ENCODE measurements around the gene EDA.

EDA gene

DNA sequence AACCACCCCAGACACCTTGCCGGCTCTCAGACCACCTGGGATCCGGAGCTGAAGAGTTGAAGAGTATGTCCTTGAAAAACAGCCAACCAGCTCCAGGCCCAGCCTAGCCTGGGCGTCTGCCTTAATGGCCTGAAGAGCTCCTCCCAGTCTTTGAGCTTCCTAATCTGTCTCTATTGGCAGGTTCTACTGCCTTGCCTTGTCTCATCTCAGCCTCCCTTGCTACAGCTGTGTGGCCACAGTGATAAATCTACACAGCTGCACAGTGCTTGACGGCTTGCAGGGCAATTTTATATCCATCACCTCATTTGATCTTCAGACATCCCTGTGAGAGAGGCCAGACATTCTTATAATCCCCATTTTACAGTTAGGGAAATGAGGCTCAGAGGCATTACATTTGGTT lies 413.9 kb downstream of the EDA start:
- DNase-seq: peak in 1 of 2 experiments; percentile 54

- peak; percentile 64 to 76 for DNase-seq
Observed at GRCh38 chrX:70030301-70030767, 414.4 kb downstream of the EDA start.

GRCh38 chrX:70032792-70033191 lies 416.9 kb downstream of the EDA start:
- DNase-seq: peak in 1 of 2 experiments; percentile 40

DNA sequence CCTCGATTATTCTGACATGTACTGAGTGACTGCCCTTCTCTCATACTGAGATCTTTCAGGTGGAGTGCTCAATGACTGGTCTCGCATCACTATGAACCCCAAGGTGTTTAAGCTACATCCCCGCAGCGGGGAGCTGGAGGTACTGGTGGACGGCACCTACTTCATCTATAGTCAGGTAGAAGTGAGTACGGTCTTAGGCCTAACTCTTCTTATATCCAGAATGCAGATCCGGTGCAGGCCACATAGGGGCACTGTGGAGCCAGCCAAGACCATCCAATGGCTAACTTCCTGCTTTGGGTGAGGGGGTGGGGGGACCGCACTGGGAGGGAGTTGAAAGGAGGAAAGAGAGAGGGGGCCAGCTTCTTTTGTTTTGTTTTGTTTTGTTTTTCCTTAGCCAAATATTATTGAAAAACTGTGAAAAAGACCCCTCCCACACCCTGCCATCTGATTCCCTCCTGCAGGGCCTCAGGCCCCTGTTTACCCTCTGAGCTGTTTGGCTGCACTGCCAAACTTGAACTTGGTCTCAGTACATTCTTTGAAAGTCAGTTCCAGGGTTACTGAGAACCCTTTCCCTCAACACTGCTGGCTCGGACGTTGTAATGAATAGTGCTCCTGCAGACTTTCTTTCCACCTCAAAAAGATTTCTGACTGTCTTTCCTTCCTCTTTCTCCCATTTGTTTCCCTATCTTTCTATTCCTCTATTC lies 417.6 kb downstream of the EDA start:
- DNase-seq: peak in 1 of 2 experiments; percentile 24

DNA sequence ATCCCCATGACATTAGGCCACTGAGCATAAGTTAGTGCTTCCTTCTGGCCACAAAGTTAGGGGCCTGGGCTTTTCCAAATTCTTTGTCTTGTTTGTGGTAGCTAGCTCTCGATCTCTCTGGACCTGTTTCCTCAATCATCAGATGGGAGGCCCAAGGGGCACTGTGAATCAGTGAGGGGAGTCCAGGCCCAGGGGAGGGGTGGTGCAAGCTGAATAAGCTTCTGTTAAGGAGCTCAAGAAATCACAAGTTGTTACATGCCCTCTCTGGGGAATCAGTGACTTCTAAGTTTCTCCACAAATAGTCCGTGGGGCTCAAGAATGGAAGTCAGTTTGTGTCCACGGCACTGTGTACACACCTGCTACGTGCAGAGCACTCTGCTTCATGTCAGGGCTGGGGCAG lies 418.7 kb downstream of the EDA start:
- DNase-seq: no peak

DNA sequence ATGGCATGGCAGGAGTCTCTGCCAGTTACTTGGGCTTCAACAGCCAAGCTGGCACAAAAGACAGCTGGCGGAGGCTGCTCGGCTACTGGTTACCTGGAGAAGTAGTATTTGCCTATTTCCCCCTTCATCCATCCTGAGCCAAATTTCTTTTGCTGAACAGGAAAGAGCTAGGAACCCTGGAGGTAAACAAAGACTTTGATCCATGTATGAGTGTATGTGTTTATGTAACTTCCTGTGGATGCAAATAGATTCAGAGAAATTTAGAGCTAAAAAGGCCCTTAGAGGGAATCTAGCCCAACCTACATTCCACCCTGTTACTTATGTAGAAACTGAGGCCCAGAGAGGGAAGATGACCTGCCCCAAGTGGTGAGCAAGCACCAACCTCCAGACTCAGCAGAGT lies 422.6 kb downstream of the EDA start:
- DNase-seq: no peak

DNA sequence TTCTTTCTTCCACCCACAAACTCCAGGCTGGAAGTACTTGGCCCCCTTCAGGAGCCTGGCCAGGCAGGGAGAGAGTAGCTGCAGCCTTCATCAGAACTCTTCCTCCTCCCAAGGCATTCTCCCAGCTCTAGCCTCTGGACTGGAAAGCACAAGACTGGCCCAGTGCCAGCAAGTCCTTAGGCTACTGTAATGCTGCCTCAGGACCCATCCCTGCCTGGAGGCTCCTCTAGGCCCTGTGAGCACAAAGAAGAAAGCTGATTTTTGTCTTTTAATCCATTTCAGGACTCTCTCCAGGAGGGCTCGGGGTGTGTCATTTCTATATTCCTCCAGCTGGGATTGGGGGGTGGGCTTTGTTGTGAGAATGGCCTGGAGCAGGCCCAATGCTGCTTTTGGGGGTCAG lies 423.0 kb downstream of the EDA start:
- DNase-seq: no peak

GRCh38 chrX:70039758-70040157 lies 423.8 kb downstream of the EDA start:
- DNase-seq: no peak

DNA sequence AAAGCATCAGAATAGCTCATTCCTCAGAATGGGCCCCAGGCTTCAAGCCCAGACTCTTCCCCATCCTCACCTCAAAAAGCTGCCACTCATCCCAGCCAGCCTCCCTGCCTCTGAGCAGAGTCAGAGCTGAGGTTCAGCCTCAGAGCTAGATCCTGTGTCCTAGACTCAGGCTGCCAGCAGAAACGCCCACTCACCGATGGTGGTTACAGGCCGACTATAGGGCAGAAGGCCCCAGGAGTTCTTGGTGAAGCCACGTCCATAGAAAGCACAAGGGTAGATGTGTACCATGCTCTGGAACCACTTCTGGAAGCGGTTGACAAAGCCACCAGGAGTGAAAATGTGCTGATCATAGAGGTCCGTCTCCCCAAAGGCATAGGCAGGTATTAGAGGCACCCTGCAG lies 426.1 kb downstream of the EDA start:
- DNase-seq: no peak

DNA sequence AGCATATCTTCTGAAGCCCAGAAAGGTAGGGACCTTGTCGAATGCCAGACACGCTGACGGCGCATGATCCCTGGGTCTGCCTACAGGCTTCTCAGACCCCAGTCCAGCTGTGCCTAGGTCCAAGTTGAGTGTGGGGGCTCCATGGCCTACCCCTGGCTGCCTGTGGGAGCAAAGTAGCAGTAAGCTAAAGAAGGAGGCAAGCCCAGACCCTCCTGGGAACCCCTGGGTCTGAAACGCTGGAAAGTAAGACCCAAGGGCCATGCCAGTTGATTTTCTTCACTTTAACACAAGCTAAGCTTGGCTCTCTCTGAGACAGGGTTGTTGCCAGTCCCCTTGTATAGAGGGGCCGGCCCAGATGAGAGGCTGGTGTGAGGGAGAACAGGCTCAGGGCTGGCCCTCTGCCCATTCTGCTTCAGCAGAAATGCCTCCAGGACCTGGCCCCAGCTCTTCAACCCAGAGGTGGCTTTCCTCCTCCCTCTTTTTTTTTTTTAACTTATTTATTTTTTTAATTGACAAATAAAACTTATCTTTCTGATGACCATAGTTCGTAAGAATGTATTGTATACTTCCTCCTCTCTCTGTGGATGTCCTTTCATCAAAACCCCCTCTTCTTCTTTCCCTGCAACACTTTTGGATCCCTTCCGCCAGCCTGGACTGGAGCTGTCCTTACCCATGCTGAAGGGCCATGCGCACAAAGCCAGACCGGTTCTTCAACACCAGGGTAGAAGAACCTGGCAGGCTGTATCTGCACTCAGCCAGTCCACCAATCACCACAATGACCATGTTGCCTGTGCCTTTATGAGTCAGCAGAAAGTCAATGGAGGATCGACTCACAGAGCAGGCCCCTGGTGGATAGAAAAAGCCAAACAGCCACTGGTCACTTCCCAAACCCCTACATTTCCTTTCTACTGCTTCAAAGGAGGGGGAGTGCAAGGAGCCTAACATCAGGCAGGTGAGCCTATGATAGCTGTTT lies 426.8 kb downstream of the EDA start:
- no peak for DNase-seq

DNA sequence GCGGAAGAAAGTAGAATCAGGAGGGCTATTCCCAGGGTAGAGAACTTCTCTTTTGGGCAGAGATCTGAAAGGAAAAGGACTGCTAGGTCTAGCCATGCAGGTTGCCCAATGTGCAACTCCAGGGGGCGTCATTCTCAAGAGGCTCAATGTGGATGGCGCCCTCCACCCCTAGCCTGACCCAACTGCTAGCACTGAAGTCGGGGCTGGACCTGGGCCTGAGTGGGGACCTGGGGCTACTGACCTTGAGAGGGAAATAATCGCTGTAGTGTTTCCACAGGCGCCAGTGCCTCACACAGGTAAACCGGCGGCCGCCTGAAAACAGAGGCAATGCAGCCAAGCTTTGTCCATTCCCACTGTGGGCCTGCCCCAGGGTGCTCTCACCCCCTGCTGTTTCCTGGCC lies 427.8 kb downstream of the EDA start:
- DNase-seq: no peak

DNA sequence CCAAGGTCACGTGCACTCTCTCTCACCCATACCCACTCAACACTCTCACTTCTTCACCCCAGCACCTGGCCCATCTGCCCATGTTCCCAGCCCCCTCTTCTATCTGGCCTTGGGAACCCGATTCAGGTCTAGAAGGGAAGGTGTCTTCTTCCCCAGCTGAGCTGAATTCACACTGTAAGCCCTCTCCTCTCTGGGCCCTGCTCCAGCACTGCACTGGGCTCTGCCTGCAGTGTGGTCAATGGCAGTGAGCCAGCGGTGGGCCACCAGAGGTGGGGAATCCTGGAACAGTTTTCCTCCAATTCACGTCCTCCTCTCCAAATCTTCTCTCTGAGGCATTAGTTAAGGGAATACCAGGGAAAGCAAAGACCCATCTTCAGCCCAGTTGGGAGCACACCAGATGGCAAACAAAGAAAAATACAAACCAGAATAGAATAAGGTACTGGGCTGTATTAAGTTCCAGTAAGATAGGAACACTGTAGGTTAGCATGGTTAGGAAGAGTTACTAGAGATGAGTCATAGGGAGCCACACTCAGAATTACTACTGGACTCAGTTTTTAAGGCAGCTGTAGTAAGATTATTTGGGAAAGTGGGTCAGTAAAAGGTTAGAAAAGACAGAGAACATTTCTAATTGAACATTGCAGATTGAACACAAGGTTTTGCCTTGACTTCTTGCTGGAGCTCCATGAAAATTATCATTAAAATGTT lies 428.8 kb downstream of the EDA start:
- no peak for DNase-seq

GRCh38 chrX:70046978-70047377 lies 431.1 kb downstream of the EDA start:
- no peak for DNase-seq

GRCh38 chrX:70049406-70049805 lies 433.5 kb downstream of the EDA start:
- no peak for DNase-seq

DNA sequence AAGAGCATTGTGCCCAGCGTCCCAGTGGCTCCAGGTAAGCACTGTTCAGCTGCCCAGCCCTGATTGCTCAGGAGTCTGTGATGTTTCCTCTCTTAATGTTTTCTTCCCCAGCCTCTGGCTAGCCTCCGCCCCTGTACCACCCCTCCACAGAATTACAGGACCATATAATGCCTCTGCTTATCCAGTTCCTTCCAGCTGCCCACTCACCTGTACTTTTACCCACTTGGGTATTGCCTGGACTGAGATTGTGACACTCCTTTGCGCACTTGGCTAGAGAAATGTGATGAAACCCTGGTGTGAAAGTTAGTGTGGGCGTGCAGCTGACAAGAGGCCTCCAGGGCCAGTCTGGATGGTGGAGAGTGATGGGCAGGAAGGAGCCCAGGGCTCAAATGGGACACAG lies 434.0 kb downstream of the EDA start, which contains the start of gene AWAT2:
Gene AWAT2, minus strand, starts transcription at position 14 of the 400 bp plus-strand sequence. Its CDS starts 6 bp downstream, at position 8.
- DNase-seq: no peak

DNA sequence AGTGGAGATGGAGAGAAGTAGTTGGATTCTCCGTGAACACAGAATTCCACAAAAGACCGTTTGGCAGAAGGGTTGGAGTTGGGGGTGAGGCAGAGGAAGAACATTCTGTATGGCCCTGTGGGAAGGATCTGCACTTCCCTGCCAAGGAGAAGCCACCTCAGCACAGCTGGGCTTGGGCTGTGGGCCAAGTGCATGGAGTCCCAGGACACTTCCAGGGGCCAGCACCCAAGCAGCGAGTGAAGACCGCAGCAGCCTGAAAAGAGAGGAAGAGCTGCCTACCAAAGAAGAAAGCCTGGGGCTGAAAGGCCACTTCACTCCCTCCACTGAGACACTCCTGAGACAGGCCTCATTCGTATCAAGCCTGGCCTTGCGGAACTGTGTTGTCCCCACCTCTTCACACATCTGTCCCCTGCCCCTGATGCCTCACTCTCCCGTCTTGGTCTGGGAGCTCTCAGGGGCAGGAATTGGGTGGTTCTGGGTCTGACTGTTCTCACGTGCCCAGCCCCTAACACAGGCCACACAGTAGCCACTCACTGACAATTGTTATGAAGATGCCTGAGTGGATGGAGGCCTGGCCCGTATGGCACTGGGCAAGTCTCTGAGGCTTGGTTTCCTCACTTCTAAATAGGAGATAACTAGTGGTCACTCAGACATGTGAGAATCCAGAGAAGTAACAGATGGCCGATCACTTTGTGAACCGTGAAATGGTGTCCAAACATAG lies 437.1 kb downstream of the EDA start:
- DNase-seq: no peak

- DNase-seq: no peak
Observed at GRCh38 chrX:70054391-70054790, 438.5 kb downstream of the EDA start.

- no peak for DNase-seq
Observed at GRCh38 chrX:70062076-70062475, 446.2 kb downstream of the EDA start, which contains the start of gene OTUD6A. OTUD6A (plus strand) TSS chrX:70062457; CDS start chrX:70062525, 68 bp downstream.

DNA sequence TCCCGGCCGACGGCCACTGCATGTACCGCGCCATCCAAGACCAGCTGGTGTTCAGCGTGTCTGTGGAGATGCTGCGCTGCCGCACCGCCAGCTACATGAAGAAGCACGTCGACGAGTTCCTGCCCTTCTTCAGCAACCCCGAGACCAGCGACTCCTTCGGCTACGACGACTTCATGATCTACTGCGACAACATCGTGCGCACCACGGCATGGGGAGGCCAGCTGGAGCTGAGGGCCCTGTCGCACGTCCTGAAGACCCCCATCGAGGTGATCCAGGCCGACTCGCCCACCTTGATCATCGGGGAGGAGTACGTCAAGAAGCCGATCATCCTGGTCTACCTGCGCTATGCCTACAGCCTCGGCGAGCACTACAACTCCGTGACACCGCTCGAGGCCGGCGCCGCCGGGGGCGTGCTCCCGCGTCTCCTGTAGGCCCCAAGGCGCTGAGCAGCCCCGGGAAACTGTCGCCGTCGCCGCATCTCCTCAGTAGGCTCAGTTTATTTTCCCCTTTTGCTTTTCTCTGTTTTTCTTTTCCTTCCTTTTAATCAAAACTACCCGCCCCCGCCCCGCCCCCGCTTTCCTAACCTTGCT lies 447.1 kb downstream of the EDA start:
- DNase-seq: no peak

DNA sequence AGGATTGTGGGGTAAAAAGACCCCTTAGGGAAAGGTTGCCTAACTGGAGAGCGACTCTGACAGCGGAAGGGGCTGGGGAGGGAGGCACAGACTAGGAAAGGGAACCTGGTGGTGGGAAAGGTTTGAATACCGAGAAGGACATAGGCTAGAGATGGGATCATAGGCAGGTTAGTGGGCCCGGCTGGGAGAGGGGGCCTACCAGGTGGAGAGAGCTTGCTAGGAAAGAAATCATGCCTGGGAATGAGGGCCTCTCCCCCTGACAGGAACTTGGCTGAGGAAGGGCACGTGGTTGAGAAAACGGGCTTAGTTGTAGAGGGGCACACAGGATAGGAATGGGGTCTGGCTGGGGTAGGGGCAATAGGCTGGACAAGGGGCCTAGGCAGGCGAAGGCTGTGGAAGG lies 450.7 kb downstream of the EDA start:
- no peak for DNase-seq

GRCh38 chrX:70079297-70079696 lies 463.4 kb downstream of the EDA start:
- no peak for DNase-seq

DNA sequence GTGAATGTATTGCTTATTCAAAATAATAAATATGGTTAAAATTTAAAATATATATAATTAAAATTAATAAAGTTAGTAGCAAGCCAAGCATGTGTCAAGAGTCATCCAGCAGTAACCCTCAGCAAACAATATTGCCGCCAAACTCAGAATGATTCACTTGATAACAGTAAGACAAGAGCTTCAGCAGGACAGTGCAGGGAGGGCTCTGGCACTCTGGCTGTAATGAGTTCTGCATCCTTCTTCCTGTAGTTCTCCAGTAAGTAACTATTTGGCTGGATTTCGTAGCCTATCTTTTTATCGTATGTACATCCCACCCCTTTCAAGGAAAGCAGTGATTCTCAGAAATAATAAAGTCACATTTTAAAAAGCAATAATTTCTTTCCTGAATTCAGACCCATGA lies 464.0 kb downstream of the EDA start:
- no peak for DNase-seq

Data from NCI-H446 (cell line).